GM19240 (cell line): Measurements from ENCODE around the gene SLC66A2.

Source experiments
- DNase-seq: peaks from one replicate; pipeline ENCODE4 v3.0.0; 2011; ENCODE audit warnings: low spot score; ENCODE audit not compliant: insufficient read length

Gene SLC66A2

GRCh38 chr18:79952456-79952995, 1.1 kb upstream of the SLC66A2 start:
- DNase-seq, result no peak

- DNase-seq, result no peak
These were observed 725 bp downstream of the SLC66A2 start for GRCh38 chr18:79950515-79951341.

- DNase-seq, result no peak
These were observed 1.6 kb downstream of the SLC66A2 start for GRCh38 chr18:79949697-79950487.

GRCh38 chr18:79948719-79949411, 2.6 kb downstream of the SLC66A2 start:
- DNase-seq, result no peak

- DNase-seq, result no peak
These were observed 3.4 kb downstream of the SLC66A2 start for GRCh38 chr18:79947881-79948610.

GRCh38 chr18:79947054-79947755, 4.2 kb downstream of the SLC66A2 start:
- no peak for DNase-seq

- DNase-seq, result no peak
These were observed 6.1 kb downstream of the SLC66A2 start for GRCh38 chr18:79945118-79946042.

GRCh38 chr18:79944746-79945117, 6.7 kb downstream of the SLC66A2 start:
- no peak for DNase-seq

GRCh38 chr18:79944126-79944731, 7.2 kb downstream of the SLC66A2 start:
- DNase-seq, result no peak

- DNase-seq, result no peak
These were observed 7.8 kb downstream of the SLC66A2 start for GRCh38 chr18:79943608-79944125.

- no peak for DNase-seq
These were observed 8.5 kb downstream of the SLC66A2 start for GRCh38 chr18:79942786-79943607.

GRCh38 chr18:79942211-79942610, 9.2 kb downstream of the SLC66A2 start:
- DNase-seq, result no peak

GRCh38 chr18:79941473-79942119, 9.9 kb downstream of the SLC66A2 start:
- no peak for DNase-seq

GRCh38 chr18:79940814-79941472, 10.5 kb downstream of the SLC66A2 start:
- DNase-seq, result no peak

GRCh38 chr18:79940126-79940813, 11.2 kb downstream of the SLC66A2 start:
- no peak for DNase-seq

GRCh38 chr18:79939096-79939495, 12.4 kb downstream of the SLC66A2 start:
- no peak for DNase-seq
